HCT116 (cell line): ENCODE measurements around the gene ZNHIT6.

Source experiments
- CBX3 ChIP-seq: IDR thresholded peaks from 2 replicates; pipeline ENCODE4 v1.6.1; 2012; ENCODE audit warnings: low read depth
- CTCF ChIP-seq, 3 experiments: fragments of 200-600 bp in 1 of 3; sonication (generic) in 1 of 3; IDR thresholded peaks in 2 of 3; conservative IDR thresholded peaks in 1 of 3; 2 replicates each; pipeline ENCODE4 v1.5.1; 2012 to 2017; ENCODE audit warnings: low read depth in 2 of 3, low read length in 2 of 3, antibody characterized with exemption in 1 of 3, borderline replicate concordance in 1 of 3, control low read depth in 1 of 3, mild to moderate bottlenecking in 1 of 3, mixed read lengths in 1 of 3, mixed run types in 1 of 3, moderate library complexity in 1 of 3; ENCODE audit not compliant: insufficient read depth in 1 of 3
- EZH2 ChIP-seq: fragments of 200-600 bp; sonication (generic); IDR thresholded peaks from 2 replicates; pipeline ENCODE4 v1.6.1; 2017; ENCODE audit warnings: antibody characterized with exemption, mixed run types
- EZH2phosphoT487 ChIP-seq: fragments of 200-600 bp; IDR thresholded peaks from 2 replicates; pipeline ENCODE4 v1.6.1; 2018; ENCODE audit warnings: antibody characterized with exemption, borderline replicate concordance
- FOSL1 ChIP-seq: IDR thresholded peaks from 2 replicates; pipeline ENCODE4 v1.6.1; 2012; ENCODE audit warnings: low read depth
- MAX ChIP-seq: IDR thresholded peaks from 2 replicates; pipeline ENCODE4 v1.6.1; 2012
- POLR2A ChIP-seq: IDR thresholded peaks from 2 replicates; pipeline ENCODE4 v1.7.0; 2011; ENCODE audit warnings: borderline replicate concordance; ENCODE audit not compliant: insufficient read depth, insufficient read length; ENCODE audit errors: extremely low read depth
- POLR2AphosphoS5 ChIP-seq: IDR thresholded peaks from 2 replicates; pipeline ENCODE4 v1.6.1; 2011; ENCODE audit warnings: mild to moderate bottlenecking, low read depth, low read length, moderate library complexity
- SIN3A ChIP-seq: IDR thresholded peaks from 2 replicates; pipeline ENCODE4 v1.6.1; 2012; ENCODE audit warnings: low read depth
- SP1 ChIP-seq: IDR thresholded peaks from 2 replicates; pipeline ENCODE4 v1.6.1; 2012; ENCODE audit warnings: low read depth
- SRF ChIP-seq: IDR thresholded peaks from 2 replicates; pipeline ENCODE4 v1.6.1; 2012; ENCODE audit warnings: low read depth
- YY1 ChIP-seq: IDR thresholded peaks from 2 replicates; pipeline ENCODE4 v1.6.1; 2011; ENCODE audit warnings: low read length, low read depth, moderate library complexity, mild to moderate bottlenecking; ENCODE audit not compliant: insufficient replicate concordance; ENCODE audit errors: extremely low read depth
- ZBTB33 ChIP-seq: IDR thresholded peaks from 2 replicates; pipeline ENCODE4 v1.6.1; 2011; ENCODE audit warnings: mild to moderate bottlenecking, low read length, moderate library complexity; ENCODE audit not compliant: insufficient replicate concordance; ENCODE audit errors: extremely low read depth
- ZNF274 ChIP-seq: fragments of 200-500 bp; sonication (Bioruptor generic); IDR thresholded peaks from 2 replicates; pipeline ENCODE4 v1.6.1; 2014; ENCODE audit warnings: mild to moderate bottlenecking, low read depth, low read length, inconsistent platforms

GRCh38 chr1:85602571-85602970, 105.7 kb downstream of the ZNHIT6 start:
- TF ChIP-seq CTCF (IDR thresholded peaks at IDR 0.05 in 2 of 3, conservative IDR thresholded peaks at IDR 0.05 in 1 of 3; ENCODE audit: borderline replicate concordance in 1 of 3, insufficient read depth in 1 of 3, low read depth in 2 of 3, low read length in 2 of 3) (no peak), ZNF274 (no peak), POLR2A (no peak), ZBTB33 (no peak), YY1 (no peak), SIN3A (no peak), MAX (no peak), POLR2AphosphoS5 (no peak), EZH2 (no peak), FOSL1 (no peak), SRF (no peak), CBX3 (no peak), EZH2phosphoT487 (no peak), SP1 (no peak)
